ENCODE data around the gene PPP3R1. TPM values are rescaled to one million over a fixed set of nuclear protein-coding genes. Genes with fewer than 3 reads are reported as not detected.

The PPP3R1 gene
- polyA plus RNA-seq, 1 donor, result 47.3 TPM

DNA sequence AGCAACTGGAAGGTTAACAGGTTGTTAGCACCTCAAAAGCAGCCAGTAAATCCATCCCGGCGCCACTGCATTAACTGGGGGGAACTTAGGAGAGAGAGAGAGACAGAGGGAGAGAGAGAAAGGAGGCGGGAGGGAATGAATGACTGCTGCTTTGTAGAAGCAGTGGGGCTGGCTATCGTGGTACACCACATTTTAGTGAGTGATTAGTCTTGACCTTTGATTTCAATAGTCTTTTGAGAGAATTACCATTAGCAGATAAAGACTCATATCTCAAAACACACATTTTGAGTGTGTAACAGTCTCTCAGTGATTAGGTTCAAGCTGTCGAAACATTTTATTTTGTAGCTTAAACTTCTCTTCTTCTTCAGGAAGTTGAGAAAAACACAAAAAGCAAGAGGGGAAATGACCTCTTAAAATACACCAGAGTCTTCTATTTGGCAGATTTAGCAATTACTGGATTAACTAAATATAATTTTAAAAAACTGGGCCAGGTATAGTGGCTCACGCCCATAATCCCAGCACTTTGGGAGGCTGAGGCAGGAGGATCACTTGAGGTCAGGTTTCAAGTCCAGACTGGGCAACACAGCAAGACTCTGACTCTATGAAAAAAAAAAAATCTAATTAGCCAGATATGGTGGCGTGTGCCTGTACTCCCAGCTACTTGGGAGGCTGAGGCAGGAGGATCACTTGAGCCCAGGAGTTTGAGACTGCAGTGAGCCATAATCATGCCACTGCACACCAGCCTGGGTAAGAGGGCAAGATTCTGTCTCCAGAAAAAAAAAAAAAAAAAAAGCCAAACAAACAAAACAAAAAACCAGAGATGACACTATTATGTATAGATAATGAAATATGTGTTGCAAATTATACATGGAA, 116.6 kb downstream of the PPP3R1 start:
- no peak for DNase-seq

DNA sequence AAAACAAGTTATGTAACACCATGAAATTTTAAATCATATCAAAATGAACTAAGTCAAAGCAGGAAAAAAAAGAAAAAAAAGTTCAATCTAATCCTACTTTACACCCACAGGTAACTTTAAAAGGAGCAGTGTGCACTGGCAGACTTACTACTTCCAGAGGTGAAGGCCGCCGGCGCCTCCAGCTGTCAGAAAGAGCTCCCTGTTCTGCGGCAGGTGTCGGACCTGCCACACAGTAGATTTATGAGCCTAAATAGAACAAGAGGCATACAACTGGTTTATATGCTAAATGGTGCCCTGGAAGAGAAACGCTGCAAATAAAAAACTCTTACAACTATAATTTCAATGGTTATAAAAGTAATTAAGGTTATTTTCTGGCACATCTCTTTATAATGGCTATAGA, 117.8 kb downstream of the PPP3R1 start:
- DNase-seq, result no peak

DNA sequence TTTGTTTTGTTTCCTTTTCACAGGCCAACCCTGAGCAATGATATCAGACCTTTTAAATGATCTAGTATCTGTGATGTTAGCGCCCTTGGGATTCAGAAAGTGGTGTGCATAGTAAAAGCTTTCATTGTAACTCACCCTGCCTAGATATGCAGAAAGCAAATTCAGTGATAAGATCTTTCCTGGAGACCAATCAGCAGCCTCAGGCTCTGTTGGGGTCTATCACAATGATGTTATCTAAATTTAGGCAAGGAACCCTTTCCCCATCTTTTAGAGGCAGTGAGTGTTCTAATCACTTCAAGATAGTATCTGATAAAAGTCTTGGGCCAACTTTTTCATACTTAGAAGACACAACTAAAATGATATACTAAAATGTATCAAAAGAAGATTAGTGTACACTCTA, 118.2 kb downstream of the PPP3R1 start:
- DNase-seq, result no peak

Other genes with a start within 250 kb of the PPP3R1 start
- gene C1D, start 189.5 kb downstream of the PPP3R1 start, polyA plus RNA-seq (ENCODE audit: insufficient read length), result 29.8 TPM
- 15.5 TPM for gene PNO1, start 94.6 kb downstream of the PPP3R1 start, polyA plus RNA-seq (ENCODE audit: insufficient read length)
- gene CNRIP1, start 67.4 kb upstream of the PPP3R1 start, polyA plus RNA-seq (ENCODE audit: insufficient read length), result 22.4 TPM
- 6.0 TPM for gene PLEK, start 112.8 kb upstream of the PPP3R1 start, polyA plus RNA-seq (ENCODE audit: insufficient read length)
- 1.8 TPM for gene FBXO48, start 214.8 kb upstream of the PPP3R1 start, polyA plus RNA-seq (ENCODE audit: insufficient read length)
- gene APLF, start 215.1 kb upstream of the PPP3R1 start, polyA plus RNA-seq (ENCODE audit: insufficient read length), result 2.1 TPM